NCI-H524 (cell line): ENCODE measurements around the gene GPATCH2.
"Not testable (repeated sequence)": the region's sequence is repeated elsewhere in the genome, so short reads cannot be mapped to it uniquely, and the experiment has no call there.

Experiments
- DNase-seq, 2 experiments: peaks; one replicate each; lab custom pipeline; 2025; lab: John Stamatoyannopoulos, UW

GPATCH2 gene

GRCh38 chr1:217525773-217526490 is 105.0 kb downstream of the GPATCH2 start:
- DNase-seq: no peak

DNA sequence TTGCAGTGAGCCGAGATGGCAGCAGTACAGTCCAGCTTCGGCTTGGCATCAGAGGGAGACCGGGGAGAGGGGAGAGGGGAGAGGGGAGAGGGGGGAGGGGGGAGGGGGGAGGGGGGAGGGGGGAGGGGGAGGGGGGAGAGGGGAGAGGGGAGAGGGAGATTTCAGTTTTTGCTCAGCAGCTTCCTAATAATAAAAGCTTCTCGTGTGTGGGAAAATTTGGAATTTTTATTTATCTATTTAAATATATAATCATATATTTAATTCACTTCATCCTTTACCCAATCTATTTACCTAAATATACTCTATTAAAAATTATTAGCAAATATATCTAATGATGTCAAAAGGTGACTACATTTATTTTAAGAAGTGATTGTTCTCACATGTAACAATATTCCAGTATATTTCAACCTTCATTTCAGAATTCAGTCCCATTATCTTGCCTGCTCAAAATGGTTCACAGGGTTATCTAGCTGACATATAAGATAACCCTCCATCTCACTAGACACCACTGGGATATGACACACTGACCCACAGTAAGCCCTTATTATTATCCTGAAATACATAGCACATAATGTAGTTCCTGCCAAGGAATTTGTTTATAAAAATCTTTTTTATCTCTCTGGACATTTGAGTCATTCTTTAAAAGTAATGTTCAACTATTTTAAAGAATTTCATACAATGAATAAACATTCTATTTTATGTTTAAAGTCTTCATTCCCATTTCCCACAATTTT is 105.9 kb downstream of the GPATCH2 start:
- no peak for DNase-seq

DNA sequence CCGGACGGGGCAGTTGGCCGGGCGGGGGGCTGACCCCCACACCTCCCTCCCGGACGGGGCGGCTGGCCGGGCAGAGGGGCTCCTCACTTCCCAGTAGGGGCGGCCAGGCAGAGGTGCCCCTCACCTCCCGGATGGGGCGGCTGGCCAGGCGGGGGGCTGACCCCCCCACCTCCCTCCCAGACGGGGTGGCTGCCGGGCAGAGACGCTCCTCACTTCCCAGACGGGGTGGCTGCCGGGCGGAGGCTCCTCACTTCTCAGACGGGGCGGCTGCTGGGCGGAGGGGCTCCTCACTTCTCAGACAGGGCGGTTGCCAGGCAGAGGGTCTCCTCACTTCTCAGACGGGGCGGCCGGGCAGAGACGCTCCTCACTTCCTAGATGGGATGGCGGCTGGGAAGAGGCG is 107.0 kb downstream of the GPATCH2 start:
- DNase-seq: not testable (repeated sequence)

- DNase-seq: no peak
Observed at GRCh38 chr1:217522277-217522676, 108.6 kb downstream of the GPATCH2 start.

DNA sequence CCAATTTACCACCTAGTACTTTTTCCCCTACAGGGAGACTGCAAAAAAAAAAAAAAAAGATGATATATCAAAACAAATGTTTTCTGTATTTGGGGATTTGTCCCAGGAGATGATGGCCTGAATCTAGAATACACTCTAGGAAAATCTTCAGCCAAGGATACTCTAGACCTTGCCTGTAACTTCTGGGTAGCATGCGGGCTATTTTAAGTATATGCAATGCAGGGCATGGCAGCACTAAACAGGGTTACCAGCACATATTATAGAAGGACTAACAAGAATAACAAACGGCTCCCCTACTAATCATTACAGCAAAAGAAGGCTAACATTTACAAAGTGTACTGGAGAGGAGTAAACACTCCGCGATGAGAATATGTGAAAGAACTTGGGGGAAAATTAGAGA is 109.6 kb downstream of the GPATCH2 start:
- DNase-seq: no peak

DNA sequence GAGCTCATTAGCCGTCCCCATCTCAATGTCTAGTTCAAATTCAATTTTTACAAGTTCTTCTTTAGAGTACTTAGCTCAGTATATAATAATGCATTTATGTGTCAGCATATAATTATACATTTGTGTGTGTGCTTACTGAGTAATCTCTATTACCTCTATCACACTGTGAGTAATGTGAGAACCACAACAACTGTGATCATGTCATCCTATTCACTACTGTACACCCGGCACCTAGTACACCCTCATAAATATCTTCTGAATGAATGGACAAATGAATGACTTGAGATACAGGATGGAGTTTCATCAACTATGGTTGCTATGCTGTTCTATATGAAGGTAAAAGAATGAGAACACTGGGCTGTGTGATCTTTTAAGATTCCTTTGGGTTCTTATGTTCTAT is 124.0 kb downstream of the GPATCH2 start:
- DNase-seq: no peak

DNA sequence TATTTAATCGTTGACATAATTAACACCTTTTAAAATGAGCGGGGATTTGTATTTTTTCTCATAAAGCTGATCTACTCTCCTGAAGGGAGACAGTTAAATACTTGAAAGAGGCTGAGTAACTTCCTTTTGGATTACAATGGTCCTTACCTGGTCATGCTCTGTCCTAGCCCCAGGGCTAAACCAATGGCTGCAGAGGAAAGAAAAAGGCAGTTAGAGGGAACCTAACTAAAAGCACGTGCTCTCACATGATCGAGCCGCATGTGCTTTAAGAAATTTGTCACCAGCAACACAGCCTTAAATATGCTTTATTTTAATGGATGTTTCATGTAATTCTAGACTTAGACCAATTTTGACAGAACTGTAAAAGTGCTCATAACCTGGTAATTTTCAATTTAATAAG is 132.7 kb downstream of the GPATCH2 start:
- DNase-seq: no peak

- no peak for DNase-seq
Observed at GRCh38 chr1:217495249-217495648, 135.6 kb downstream of the GPATCH2 start.

DNA sequence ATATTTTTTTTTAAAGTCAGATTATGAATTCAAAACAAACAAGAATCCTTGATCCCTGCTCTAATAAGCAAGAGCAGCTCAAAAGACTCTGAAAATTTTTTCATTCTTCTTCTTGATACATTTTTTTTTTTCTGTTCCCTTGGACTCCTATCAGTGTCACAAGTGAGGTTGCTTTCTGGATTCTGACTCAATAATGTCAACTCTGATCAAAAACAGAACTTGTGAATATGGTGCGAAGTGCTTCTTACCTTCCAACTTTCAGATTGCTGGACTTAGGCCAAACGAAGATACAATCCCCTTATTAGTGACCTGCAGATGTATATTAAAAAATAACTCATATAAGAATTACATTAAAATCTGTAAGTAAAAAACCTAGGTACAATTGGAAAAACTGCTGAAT is 136.1 kb downstream of the GPATCH2 start:
- no peak for DNase-seq

DNA sequence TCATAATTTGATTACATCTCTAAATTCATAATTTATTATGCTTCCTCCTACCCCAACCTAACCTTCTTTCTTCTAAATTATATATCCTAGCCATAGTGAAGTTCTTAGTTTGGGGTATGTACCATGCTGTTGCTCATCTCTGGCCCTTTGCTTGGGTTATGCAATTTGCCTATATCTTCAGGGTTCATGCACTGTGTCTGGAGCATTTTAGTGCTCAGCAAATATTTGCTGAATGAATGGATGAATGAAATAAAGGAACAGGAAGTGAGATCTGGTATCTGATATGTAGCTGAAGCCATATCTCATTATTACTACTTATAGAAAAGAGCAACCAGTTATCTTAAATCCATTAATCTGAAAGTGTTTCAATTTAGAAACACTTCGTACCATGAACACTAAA is 137.6 kb downstream of the GPATCH2 start:
- no peak for DNase-seq

- DNase-seq: no peak
Observed at GRCh38 chr1:217484871-217485270, 146.0 kb downstream of the GPATCH2 start.

- DNase-seq: no peak
Observed at GRCh38 chr1:217482356-217483102, 148.4 kb downstream of the GPATCH2 start.

DNA sequence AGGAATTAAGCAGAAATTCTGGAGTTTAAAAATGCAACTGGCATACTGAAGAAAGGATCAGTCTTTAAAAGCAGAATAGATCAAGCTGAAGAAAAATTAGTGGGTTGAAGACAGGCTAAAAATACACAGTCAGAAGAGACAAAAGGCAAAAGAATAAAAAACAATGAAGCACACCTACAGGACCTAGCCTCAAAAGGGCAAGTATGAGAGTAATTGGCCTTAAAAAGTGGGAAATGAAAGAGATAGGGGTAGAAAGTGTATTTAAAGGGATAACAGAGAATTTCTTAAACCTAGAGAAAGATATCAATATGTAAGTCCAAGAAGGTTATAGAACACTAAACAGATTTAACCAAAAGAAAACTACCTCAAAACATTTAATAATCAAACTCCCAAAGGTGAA is 152.4 kb downstream of the GPATCH2 start:
- DNase-seq: no peak

- DNase-seq: no peak
Observed at GRCh38 chr1:217472915-217473314, 158.0 kb downstream of the GPATCH2 start.

- DNase-seq: no peak
Observed at GRCh38 chr1:217471403-217471802, 159.5 kb downstream of the GPATCH2 start.

- DNase-seq: no peak
Observed at GRCh38 chr1:217469983-217470382, 160.9 kb downstream of the GPATCH2 start.

DNA sequence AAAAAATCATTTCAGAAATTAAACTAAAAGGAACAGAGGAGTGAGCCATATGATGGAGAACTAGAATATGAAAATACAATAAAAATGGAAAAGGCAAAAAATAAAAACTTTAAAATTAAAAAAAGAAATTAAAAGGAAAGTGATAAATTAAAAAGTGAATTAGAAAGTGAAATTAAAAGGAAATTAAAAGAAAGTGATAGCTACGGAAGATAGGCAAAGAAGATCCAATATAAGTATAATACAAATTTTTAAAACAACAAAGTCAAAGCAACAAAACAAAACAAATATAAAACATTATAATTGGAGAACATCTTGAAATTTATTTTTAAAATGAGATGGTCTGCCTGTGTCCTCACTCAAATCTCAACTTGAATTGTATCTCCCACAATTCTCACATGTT is 165.8 kb downstream of the GPATCH2 start:
- no peak for DNase-seq

DNA sequence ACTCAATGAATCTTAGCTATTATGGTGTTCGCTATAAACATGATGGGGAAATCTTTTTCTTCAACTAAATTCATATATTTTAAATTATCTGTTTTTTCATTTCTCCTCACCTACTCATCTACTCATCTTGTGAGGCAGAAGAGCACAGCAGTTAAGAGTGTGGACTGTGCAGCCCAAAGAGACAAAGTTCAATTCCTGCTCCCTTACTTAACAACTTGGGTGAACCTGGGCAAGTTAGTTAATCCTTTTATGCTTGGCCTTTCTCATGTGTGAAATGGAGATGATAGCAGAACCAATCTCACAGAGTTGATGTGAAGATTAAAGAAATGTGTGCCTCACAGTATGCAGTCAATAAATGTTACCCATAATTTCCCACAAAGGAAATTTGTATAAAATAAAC is 168.2 kb downstream of the GPATCH2 start:
- no peak for DNase-seq

DNA sequence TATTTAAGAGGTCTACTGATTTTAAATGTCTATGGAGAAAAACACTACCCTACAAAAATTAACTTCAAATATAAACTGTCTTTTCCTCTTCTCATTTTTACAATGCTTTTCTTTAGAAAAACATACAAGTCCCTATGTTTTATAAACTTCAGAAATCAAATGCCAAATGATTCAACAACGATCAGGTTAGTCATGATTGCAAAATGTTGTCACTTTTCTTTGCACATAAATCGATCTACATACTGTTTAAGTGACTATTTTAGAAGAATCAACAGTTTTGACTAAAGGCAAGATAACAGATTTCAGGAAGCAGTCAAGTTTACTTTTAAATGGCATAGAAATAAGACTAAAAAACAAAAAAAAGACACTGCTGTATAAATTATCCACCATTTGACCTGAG is 168.7 kb downstream of the GPATCH2 start:
- DNase-seq: no peak

DNA sequence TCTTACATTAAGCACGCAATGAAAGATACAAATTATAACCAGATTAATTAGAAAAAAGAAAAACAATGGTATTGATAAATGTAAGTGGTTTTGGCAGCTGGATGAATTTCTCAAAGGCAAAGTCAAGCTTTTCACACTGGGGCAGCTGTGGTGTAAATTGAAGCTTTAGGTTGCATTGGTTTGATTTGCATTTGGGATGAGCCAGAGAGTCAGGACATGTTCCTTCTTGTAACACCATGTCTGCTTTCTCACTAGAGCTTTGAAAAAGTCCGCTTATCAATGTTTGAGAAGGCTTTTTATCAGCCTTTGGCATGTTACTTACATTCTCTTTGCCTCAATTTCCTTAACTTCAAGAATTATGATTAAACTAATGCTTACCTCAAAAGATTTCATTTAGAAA is 173.9 kb downstream of the GPATCH2 start:
- DNase-seq: no peak

- no peak for DNase-seq
Observed at GRCh38 chr1:217456261-217456660, 174.6 kb downstream of the GPATCH2 start.

DNA sequence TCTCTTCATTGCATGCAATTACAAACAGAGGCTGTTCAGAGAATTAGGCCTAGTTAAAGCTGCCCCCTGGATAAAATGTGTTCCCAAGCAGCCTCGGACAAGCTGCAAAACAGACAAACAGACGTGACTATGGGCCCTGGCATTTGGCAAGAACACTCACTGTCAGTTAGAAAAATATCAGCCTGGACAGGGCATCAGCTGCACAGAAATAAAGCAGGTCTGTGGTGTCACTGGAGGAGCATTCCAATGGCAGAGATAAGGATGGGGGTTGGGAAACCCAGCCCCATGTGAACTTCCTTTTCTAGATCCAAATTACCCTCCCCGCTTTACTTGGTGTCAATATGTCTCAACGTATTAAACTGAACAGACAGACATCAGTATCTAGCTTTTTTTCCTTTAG is 177.1 kb downstream of the GPATCH2 start:
- DNase-seq: no peak

DNA sequence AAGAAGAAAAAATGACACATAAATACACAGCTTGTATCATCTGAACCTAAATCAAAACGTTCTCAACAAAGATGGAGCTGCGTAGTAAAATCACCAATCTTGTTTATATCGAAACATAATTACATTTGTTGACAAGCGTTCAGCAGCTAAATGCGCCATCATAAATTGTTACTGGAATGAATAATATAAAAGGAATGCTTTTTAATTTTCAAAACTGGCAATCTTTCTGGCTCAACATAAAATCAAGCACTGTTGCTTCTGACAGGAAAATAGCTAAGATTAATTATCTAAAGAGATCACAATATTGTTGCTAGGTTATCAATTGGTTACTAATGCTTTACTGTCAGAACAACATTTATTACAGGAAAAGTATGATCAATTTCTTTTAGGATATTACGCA is 181.5 kb downstream of the GPATCH2 start:
- no peak for DNase-seq
